AG10803 (cell line): ENCODE results near the gene C5orf47.

Source experiments
- DNase-seq: peaks from one replicate; pipeline ENCODE4 v3.0.0; 2010; ENCODE audit warnings: low read depth
- H3K4me3 ChIP-seq: 2 replicates; pipeline ENCODE4 v1.5.1; 2011; ENCODE audit warnings: mild to moderate bottlenecking, low read length, control low read depth
- CTCF ChIP-seq: conservative IDR thresholded peaks from 2 replicates; pipeline ENCODE4 v1.5.1; 2011; ENCODE audit warnings: mild to moderate bottlenecking, low read length, control low read depth, inconsistent platforms

C5orf47 gene

DNA sequence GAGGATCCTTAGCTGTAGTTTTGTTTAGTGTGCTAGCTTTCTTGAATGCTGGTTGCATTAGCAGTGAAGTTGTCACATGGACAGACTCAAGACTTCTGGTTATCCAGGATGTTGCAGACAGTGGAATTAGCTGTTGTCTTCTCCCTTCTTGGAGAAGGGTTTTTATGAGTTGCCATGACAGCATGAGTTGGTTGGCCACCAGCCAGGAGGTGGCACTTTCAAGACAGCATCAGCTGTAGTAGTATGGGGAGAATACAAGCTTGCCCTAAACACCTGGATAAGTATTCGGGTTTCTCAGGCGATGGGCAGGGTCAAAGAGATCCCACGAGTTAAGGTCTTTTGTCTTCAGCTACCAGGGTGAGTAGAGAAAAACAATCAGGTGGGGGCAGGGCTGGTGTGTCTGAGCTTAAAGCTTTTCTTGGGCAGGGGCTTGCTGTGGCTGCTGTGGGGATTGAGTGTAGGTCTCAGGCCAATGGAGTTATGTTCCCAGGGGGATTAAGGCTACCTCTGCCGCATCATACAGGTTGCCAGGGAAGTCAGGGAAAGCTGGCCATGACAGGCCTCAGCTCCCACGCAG lies 7.7 kb upstream of the C5orf47 start:
- DNase-seq = no peak
- no peak overlapping the region for H3K4me3 ChIP-seq
- TF ChIP-seq CTCF = no peak

DNA sequence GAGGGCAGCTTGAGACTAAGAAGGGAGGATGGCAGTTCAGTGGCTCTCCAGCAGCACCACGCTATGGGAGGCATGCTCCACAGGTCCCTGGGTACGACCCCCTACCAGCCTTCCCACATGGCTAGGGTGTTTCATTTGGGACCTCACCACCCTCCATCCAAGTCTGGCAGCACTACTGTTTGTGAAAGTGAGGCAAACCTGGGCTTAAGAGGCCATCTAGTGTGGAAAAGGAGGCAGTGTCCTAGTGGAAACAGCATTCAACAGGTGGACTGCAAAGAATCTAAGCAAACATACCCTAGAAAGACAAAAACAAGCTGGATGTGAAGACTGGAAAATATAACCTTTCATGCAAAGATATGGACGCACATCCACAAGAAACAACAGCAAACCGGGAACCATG lies 4.8 kb upstream of the C5orf47 start:
- no peak overlapping the region for H3K4me3 ChIP-seq
- no peak for DNase-seq
- TF ChIP-seq CTCF = peak; percentile 43

- DNase-seq = no peak
- no peak for TF ChIP-seq CTCF
- no peak overlapping the region for H3K4me3 ChIP-seq
These were observed 587 bp downstream of the C5orf47 start for GRCh38 chr5:173989432-173990082.

DNA sequence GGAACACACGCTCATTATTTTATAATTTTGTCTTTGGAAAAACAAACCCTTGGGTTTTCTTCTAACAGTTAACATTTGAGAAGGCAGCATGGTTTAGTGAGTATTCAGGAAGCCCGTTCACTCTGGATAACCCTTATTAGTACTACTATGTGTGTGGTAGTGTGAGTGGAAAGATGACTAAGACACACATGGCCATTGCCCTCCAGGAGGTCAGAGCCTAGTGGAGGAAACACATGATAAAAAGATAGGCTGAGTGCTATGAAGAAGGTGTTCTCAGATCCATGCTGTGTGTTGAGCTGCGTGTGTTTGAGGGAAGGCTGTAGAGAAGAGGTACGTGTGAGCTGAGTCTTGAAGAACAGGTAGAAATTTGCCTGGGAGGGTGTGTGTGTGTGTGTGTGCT lies 8.4 kb downstream of the C5orf47 start:
- no peak for TF ChIP-seq CTCF
- H3K4me3 ChIP-seq = no peak overlapping the region
- no peak for DNase-seq

GRCh38 chr5:173998531-173998930 lies 9.6 kb downstream of the C5orf47 start:
- no peak for TF ChIP-seq CTCF
- DNase-seq = no peak
- no peak overlapping the region for H3K4me3 ChIP-seq

DNA sequence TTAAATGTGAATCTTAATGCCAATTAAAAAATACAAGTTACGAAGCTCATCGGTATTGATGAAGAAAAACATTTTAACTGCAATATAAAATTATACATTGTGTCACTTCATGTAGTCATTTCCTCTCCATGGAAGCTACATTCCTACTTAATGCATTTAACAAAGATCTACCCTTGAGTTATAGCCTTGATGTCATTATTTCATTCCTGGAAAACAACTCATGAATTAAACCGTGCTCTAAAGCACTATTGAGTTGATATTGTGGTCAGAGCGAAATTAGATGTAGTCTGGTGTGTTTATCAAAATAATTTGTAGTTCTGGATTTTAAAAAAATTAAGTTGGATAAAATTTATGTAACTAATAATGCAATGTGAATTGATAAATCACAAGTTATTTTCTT lies 11.1 kb downstream of the C5orf47 start:
- DNase-seq = no peak
- no peak for TF ChIP-seq CTCF
- no peak overlapping the region for H3K4me3 ChIP-seq

DNA sequence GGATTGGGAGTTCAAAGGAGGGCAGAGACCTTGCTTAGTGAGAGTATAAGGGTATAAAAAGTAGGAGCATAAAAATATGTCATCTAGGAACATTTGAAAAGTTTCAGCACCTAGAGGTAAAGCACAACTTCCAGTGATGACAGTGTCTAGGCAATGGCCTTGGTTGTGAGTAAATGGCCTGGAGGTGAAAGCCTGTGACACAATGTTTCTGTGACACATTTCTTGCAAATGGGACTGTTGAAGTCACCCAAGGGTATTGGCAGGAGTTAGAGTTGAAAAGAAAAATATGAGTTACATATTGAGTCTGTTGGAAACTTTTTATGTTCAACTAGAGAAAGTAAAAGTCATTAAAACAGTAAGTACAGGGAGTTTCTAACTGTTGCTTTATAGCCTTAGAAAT lies 14.8 kb downstream of the C5orf47 start:
- H3K4me3 ChIP-seq = no peak overlapping the region
- no peak for TF ChIP-seq CTCF
- no peak for DNase-seq
